HG03097 (cell line): ENCODE data around the gene TADA2B.

Experiments
- ATAC-seq: cut with Tn5 transposase; IDR thresholded peaks from one replicate; pipeline ENCODE4 v1.9.1; 2021; ENCODE audit not compliant: unreplicated experiment, low FRiP score

The TADA2B gene

DNA sequence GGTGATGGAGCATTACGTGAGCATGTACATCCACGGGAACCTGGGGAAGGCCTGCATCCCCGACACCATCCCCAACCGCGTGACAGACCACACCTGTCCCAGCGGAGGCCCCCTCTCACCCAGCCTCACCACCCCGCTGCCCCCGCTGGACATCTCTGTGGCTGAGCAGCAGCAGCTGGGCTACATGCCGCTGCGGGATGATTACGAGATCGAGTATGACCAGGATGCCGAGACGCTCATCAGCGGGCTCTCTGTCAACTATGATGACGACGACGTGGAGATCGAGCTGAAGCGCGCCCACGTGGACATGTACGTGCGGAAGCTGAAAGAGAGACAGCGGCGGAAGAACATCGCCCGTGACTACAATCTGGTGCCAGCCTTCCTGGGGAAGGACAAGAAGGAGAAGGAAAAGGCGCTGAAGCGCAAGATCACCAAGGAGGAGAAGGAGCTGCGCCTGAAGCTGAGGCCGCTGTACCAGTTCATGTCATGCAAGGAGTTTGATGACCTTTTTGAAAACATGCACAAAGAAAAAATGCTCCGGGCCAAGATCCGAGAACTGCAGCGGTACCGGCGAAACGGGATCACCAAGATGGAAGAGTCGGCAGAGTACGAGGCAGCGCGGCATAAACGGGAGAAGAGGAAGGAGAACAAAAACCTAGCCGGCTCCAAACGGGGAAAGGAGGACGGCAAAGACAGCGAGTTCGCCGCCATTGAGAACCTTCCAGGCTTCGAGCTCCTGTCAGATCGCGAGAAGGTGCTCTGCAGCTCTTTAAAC lies 11.1 kb downstream of the TADA2B start:
- ATAC-seq = no peak

DNA sequence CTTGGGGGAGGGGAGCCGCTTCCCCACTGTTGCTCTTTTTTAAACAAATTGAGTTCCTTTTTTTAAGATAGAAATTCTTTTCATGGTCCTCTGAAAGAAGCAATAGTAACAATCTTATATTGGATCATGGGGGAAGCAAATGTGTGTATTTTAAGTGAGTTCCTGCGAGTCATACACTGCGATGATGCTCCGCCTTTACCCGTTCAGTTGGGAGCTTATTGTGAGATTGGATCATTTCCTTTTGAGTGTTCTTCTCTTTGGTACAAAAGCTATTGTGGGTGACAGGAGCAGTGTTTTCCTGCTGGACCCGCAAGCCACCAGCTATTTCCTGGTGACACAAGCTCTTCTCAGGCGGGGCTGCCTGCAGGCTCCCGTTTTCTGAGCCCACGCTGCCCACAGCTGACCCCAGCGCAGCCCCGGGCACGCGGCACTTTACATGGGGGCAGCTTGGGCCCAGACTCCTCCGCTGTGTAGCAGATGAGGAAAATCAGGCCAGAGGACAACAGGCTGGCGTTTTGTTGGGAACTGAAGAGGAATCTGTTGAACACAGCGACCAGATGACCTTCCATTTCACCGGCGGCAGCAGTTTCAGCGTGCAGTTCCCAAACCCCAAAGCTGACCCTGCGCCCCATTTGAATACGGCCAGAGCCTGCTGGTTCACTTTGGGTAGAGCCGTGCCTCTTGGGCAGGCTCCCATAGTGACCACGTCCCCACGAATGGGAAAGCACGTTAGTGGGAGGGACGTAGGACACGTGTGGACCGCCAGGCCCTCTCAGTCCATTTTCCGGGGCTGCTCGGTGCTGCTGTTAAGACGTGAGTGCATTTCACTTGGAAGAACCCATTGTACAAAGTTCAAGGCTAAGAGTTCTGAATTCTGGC lies 12.2 kb downstream of the TADA2B start:
- no peak for ATAC-seq

DNA sequence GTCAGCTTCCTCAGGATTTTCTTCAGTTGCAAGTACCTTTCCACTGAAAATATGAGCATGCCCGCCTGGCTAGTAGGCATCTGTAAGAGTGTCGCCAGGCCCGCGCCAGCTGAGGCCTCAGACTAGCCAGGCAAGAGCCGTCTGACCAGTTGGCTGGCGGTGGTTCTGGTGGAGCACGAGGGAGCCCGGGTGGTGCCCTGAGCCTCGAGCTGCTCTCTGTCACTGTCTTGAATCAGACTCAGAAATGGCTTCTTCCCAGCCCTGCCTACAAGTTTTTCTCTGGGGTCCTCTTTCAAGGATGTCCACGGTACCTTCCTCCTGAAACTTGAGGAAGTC lies 12.8 kb downstream of the TADA2B start:
- ATAC-seq = no peak

DNA sequence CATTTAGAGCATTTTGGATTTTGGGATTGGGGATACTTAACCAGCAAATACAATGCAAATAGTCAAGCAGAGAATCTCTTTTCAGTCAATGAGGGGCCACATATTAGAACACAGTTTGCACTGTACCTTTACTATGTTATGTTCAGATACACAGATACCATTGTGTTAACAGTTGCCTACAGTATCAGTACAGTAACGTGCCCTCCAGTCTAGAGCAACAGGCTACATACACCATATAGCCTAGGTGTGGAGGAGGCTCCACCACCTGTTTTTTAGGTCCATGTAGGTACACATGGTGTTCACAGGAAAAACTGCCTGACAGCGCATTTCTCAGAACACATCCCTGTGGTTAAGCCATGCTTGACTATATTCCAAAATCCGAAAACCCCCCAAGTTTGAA lies 15.6 kb downstream of the TADA2B start:
- no peak for ATAC-seq

DNA sequence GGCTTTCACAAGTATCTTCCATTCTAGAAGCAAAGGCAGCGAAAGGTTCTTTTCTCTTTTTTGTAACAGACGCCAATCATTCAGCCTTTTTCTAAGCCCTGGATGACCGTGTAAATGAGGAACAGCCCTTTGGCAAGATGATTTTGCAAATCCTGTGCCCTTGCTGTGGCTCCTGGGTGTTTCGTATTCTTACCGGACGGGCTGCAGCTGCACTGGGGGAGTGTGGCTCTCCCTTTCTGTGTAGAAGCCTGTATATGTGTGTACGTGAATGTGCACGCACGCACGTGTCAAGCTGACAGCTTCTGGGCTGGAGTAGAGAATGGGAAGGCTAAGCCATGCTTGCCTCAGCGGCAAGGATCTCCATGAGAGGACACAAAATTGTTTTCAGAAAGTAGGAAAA lies 16.5 kb downstream of the TADA2B start:
- ATAC-seq = no peak

DNA sequence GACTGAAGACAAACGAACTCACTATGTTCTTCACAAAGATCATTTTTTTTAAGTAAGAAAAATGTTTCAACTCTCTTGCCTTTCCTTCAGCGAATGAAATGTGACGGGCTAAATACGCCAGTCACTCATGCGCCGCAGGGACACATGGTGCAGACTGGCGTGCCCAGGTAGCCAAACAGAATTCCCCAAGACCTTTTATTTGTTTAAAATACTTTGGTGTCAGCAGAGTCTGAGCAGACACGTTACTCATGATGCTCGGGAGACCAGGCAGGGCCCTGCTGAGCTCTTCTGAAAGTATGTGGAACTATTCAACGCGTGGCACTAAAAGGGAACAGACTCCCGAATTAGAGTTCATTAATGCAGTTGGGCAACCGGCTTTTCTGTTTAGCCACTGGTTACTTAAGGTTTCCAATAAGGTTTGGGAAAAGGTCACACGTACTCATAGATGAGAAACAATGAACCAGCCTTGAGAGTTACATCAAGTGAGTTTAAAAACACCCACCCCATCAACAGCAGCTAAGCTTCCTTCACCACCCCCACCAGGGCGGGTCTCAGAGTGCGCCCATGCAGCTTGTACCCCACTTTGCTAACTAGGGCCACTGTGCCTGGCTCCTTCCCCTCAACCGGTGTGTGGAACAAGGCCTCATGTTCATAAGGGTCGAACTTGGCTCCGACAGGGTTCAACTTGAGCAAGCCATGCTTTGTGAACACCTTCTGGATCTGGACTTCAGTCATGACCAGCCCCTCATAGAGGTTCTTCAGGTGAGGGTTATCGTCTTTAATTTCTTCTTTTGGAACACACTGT lies 17.4 kb downstream of the TADA2B start:
- ATAC-seq = no peak

DNA sequence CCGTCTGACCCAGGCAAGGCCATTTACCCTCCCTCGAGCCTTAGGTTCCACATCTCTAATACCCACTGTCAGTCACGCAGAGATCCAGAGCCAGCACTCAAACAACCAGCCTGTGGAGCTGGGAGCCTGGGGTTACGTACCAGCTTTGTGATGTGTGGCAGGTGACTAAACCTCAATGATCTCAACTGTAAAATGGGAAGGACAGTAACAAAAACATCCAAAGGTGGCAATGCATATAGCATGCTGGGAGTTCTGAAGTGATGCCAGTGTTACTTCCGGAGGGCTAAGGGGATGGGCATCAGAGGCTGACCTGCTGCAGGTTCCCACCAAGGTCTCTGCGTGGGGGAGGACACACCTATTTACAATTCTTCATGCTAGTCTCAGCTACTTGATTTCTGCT lies 18.6 kb downstream of the TADA2B start:
- no peak for ATAC-seq

DNA sequence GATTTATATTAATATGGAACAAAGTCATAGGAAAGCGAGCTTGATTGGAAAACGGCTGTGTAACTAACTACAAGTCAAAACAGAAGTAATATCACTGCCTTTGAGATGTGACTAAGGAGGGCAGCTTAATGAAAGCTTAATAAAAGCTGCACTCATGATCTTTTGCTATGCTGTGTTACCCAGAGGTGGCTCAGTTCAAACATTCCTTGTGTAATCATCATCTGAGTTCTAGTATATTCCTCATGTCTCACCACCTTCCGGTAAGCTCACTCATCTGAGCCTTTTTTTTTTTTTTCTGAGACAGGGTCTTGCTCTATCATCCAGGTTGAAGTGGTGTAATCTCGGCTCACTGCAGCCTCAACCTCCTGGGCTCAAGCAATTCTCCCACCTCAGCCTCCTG lies 19.6 kb downstream of the TADA2B start:
- ATAC-seq = no peak

DNA sequence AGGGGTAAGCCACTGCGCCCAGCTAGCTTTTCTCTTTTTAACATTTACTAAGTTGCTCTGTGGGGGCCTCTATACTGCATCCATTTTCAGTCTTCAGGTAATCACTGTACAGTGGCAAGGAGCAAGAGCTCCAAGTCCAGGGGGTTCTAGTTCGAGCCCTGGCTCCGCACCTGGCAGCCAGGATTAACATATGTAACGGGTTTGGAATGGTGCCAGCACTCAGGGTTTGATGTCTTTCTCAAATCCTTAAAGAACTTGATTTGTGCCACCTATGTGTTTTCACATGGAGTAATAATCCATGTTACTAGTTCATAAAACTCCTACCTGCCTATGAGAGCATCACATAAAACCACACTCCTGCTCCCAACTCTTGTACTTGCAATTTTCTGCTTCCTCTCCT lies 20.2 kb downstream of the TADA2B start:
- ATAC-seq = no peak

DNA sequence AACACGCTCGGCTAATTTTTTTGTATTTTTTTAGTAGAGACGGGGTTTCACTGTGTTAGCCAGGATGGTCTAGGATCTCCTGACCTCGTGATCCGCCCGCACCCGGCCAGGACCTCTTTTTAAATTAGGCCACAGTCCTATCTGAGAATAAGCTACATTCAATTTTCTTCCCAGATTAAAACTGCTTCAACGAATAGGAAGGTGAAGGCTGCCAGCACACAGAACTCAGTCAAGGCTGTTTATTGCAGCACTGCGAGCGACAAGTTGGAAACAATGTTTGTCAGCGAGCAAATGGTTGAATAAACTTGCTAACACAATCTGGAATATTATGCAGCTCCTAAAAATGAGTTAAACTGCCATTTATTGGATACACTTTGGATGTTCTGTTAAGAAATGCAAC lies 22.8 kb downstream of the TADA2B start:
- no peak for ATAC-seq

DNA sequence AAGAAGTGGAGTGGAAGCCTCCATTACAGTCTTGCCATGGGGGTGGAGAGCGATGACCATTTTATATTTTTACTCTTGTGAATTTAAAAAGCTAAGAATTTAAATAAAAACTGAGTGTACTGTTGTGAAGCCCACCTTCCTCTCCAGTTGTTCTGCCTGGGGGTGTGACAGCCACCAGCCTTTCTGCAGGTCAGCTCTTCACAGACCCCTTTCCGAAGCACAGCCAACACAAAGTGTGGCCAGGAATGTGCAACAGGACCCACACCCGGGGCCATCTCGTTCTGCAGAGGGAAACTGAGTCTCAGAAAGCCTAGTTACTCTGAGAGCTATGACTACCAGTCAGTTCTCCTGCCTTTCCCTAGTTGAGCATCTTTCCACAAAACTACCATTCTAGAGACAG lies 23.3 kb downstream of the TADA2B start:
- ATAC-seq = no peak

DNA sequence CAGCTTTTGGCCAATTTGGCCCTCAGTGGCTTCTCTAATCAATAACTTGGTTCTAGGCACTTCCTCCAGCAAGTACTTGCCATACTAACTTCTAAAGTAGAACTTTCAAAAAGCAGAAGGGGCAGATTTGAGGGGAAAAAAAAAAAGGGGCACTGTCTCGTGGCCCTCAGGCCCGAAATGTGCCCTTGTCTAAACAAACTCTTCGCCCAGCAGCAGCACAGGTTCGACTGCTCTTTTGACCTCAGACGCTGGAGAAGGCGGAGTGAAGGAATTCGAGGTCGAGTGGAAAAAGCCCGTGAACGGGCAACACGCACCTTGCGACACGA lies 23.9 kb downstream of the TADA2B start:
- ATAC-seq = no peak

DNA sequence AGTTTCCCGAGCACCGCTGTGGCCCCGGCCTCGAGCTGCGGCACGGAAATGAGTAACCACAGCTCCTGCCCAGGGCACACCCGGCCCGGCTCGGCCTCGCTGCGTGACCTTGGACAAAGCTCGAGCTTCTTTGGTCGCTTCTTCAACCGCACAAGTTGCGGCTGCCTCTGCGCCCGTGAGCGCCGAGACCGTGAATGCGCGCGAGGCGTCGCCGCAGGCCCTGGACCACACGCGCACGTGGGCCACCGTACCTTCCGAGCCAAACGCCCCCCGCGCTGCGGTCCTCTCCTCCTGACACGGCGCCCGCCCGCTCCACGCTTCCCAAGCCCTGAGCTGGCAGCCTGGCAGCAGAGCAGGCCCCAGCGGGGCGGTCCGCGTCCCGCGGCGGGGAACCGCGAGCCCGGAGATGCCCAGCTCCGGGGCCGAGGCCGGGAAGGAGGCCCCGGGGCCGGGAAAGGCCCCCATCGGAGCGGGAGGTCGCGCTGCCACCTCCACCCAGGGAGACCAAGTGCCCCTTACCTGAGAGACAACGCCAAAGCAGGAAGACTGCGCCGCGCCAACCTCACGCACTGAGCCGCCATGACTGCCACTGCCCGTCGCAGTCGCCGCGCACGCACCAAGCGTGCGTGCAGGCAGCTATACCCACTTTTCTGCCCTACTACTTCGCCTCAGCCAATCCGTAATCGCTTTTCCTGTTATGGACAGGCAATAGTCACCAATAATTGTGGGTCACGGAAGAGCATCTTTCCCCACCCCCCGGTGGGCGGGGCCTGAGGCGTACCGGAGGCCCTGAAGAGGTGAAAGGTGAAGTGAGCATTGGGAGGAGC lies 24.5 kb downstream of the TADA2B start, which contains the start of gene GRPEL1:
Gene GRPEL1 (minus strand): TSS at position 613 of the 827 bp plus-strand sequence. CDS start 32 bp downstream, at position 581.
- ATAC-seq = peak; percentile 90

DNA sequence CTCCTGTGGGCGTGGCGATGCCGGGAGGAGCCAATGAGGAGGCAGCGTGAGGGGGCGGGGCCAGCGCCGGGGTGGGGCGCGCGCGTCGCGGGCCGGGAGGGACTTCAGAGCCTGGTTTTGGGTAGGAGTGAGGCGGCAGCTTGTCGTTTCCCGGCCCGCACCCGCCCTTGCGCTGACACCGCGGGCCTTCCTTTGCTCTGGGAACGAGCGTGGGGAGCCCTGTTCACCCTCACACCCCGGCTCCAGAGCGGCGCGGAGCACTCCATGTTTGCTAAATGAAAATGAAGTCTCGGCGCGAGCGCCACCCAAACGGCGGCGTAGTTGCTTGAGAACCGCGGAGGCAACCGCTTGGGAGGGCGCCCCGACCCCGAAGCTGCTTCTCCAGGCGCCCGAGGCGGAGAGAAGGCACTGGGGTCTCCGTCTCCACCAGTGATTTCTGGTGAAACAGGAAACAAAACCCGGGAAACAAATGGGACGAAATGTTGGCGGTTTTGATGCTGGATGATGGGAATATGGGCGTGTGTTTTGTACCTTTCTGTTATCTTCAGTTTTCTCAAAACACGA lies 25.2 kb downstream of the TADA2B start:
- ATAC-seq = peak; percentile 23

DNA sequence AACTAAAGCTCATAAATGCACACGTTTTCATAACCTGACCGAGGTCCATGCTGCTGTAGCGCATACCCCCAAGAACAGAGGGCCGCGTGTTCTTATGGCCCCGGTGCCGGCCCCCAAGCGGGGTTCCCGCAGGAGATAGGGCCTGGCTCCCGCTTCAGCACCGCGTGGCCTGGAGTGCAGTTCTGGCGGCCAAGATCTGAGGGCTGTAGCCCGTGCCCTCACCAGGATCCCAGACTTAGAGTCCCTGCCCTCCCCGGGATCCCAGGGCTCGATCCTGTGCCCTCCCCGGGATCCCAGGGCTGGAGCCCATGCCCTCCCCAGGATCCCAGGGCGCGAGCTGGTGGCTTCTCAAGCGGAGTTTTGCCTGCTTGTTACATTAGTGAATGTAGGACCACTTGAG lies 25.7 kb downstream of the TADA2B start:
- ATAC-seq = no peak

DNA sequence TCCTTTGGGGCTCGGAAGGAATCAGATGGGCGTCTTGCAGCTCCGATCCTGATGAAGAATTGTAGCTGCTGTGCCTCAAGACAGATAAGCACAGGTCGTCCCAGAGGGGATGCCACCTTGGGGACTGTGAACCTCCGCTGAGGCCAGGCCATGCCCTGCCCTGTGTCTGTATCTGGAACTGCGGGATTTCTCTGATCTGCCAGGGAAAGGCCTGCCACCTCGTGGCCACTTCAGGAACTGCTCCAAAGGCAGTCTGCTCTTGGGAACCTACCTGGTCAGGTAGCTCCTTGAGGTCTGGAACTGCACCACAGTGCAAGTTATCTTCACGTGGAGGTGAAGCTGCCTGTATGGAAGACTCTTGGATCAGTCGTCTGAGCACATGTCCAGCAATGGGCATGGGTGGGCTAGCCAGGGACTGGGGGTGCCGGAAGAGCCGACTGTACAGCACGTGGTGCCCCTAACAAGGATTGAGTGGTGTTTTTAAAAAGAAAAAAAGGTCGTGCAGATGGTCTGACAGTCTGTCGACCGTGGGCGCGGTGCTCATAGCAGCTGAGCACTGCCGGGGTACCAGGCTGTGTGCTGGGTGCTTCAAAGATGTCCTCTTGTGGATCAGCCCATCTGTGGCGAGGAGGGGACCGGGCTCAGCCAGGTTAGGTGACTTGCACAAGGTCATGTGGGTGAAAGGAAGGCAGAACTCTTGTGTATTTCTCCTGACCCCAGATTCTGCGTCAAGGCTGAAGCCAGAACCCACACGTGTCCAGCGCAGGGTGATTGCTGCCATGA lies 27.7 kb downstream of the TADA2B start:
- ATAC-seq = peak; percentile 29

DNA sequence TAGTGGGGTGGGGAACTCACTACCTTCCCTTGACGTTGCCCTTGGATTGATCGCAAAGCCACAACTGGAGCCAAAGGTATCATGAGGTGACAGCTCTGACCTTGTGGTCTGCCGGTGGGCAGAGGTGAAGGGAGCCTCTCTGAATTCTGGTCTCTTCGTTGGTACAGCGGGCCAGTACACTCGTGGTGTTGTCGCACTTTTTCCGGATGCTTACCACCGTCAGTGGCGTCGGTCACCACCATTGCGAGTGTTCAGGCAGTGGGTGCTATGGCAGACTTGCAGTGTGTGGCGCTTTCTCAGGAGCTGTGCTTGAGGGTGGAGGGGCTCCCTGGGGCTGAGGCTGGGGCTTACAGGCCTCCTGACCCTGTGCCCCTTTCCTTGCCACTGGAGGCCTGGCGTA lies 29.9 kb downstream of the TADA2B start:
- no peak for ATAC-seq

DNA sequence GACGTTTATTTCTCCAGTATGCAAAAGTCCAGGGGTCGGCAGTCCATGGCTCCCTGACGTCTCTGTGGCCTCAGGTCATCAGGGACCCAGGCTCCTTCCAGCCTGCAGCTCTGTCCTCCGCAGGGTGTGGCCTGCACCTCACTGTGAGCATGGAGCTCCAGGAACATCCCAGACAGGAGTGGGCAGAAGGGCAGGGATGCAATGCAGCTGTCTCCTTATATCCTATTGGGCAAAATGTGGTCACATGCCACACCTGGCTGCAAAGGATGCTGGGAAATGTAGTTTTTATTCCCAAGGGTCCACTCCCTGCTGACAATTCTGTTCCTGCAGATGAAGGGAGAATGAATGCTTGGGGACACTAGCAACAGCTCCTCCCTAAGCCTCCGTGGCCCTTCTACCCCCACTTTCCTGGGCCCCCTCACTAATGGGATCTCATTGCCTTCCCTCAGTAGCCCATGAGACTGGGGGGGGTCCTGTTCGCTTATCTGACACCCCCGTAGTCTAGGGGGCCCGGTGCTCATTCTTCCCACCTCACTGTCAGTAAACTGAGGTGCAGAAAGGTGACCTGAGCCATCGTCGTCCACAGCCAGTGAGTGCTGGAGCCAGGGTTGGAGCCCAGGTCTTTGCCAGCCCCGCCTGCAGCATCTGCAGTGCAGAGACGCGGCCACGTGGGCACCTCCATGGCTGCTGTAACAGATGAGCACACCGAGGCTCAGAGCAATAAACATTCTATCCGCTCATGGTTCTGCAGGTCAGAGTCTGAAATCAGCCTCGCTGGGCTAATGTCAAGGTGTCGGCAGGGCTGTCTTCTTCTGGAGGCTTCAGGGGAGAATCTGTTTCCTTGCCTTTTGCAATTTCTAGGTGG lies 30.6 kb downstream of the TADA2B start:
- ATAC-seq = no peak
